SK-N-SH treated with all-trans-retinoic acid at 6 μM for 48 hours (cell line): Measurements from ENCODE around the gene GCC2.

Source experiments
- ATAC-seq: fragments of 200-7000 bp; cut with Tn5 transposase; 3 replicates; pipeline ENCODE4 v1.9.1; 2020; ENCODE audit warnings: mild to moderate bottlenecking, moderate library complexity
- ARNTL ChIP-seq: fragments of 450-650 bp; formaldehyde crosslinking; IDR thresholded peaks from 2 replicates; pipeline ENCODE4 v1.5.0; 2020; ENCODE audit warnings: low read depth, mild to moderate bottlenecking, moderate library complexity, borderline replicate concordance
- BACH2 ChIP-seq: fragments of 250-450 bp; sonication (Bioruptor Pico); IDR thresholded peaks from 2 replicates; pipeline ENCODE4 v1.9.0; 2021; ENCODE audit warnings: mild to moderate bottlenecking, borderline replicate concordance
- CSDC2 ChIP-seq: fragments of 250-450 bp; sonication (Bioruptor Pico); IDR thresholded peaks from 2 replicates; pipeline ENCODE4 v1.5.0; 2020; ENCODE audit warnings: mild to moderate bottlenecking, moderate library complexity
- CSRNP3 ChIP-seq: fragments of 250-450 bp; sonication (Bioruptor Pico); IDR thresholded peaks from 2 replicates; pipeline ENCODE4 v1.5.1; 2021; ENCODE audit warnings: mild to moderate bottlenecking, moderate library complexity
- ESRRG ChIP-seq: fragments of 250-450 bp; sonication (Bioruptor Pico); IDR thresholded peaks from 2 replicates; pipeline ENCODE4 v1.6.1; 2021; ENCODE audit warnings: mild to moderate bottlenecking
- GLIS3 ChIP-seq: fragments of 250-450 bp; sonication (Bioruptor Pico); IDR thresholded peaks from 2 replicates; pipeline ENCODE4 v1.5.0; 2020; ENCODE audit warnings: mild to moderate bottlenecking, moderate library complexity
- ISL1 ChIP-seq: fragments of 250-450 bp; sonication (Bioruptor Pico); IDR thresholded peaks from 2 replicates; pipeline ENCODE4 v2.1.2; 2022; ENCODE audit warnings: mild to moderate bottlenecking, moderate library complexity
- OSR1 ChIP-seq: fragments of 250-450 bp; sonication (Bioruptor Pico); IDR thresholded peaks from 2 replicates; pipeline ENCODE4 v1.8.0; 2022; ENCODE audit warnings: moderate library complexity, mild to moderate bottlenecking, inconsistent platforms
- PPARA ChIP-seq: fragments of 250-450 bp; sonication (Bioruptor Pico); IDR thresholded peaks from 2 replicates; pipeline ENCODE4 v1.5.0; 2020; ENCODE audit warnings: mild to moderate bottlenecking, borderline replicate concordance
- RARB ChIP-seq: fragments of 250-450 bp; sonication (Bioruptor Pico); IDR thresholded peaks from 2 replicates; pipeline ENCODE4 v1.8.0; 2021; ENCODE audit warnings: mild to moderate bottlenecking, moderate library complexity
- SNAI2 ChIP-seq: fragments of 250-450 bp; sonication (Bioruptor Pico); IDR thresholded peaks from 2 replicates; pipeline ENCODE4 v1.5.0; 2020; ENCODE audit warnings: mild to moderate bottlenecking, moderate library complexity
- TCF4 ChIP-seq: fragments of 250-450 bp; sonication (Bioruptor Pico); IDR thresholded peaks from 2 replicates; pipeline ENCODE4 v1.8.0; 2021; ENCODE audit warnings: mild to moderate bottlenecking, moderate library complexity, borderline replicate concordance
- TOX ChIP-seq: fragments of 250-450 bp; sonication (Bioruptor Pico); IDR thresholded peaks from 2 replicates; pipeline ENCODE4 v1.8.0; 2021; ENCODE audit warnings: mild to moderate bottlenecking, moderate library complexity, borderline replicate concordance
- TSHZ2 ChIP-seq: fragments of 250-450 bp; sonication (Bioruptor Pico); IDR thresholded peaks from 2 replicates; pipeline ENCODE4 v1.5.0; 2020; ENCODE audit warnings: mild to moderate bottlenecking, moderate library complexity
- ZC3H10 ChIP-seq: fragments of 250-450 bp; sonication (Bioruptor Pico); IDR thresholded peaks from 2 replicates; pipeline ENCODE4 v1.5.1; 2021; ENCODE audit warnings: mild to moderate bottlenecking, moderate library complexity
- ZFP3 ChIP-seq: fragments of 250-450 bp; sonication (Bioruptor Pico); IDR thresholded peaks from 2 replicates; pipeline ENCODE4 v1.5.0; 2020; ENCODE audit warnings: mild to moderate bottlenecking, moderate library complexity
- ZFP30 ChIP-seq: fragments of 450-650 bp; formaldehyde crosslinking; IDR thresholded peaks from 2 replicates; pipeline ENCODE4 v1.5.0; 2022; ENCODE audit warnings: mild to moderate bottlenecking, moderate library complexity
- ZNF565 ChIP-seq: fragments of 450-650 bp; formaldehyde crosslinking; conservative IDR thresholded peaks from 2 replicates; pipeline ENCODE4 v1.5.0; 2020; ENCODE audit warnings: low read depth, mild to moderate bottlenecking, moderate library complexity
- ZNF70 ChIP-seq: fragments of 450-650 bp; formaldehyde crosslinking; IDR thresholded peaks from 2 replicates; pipeline ENCODE4 v1.5.0; 2020; ENCODE audit warnings: mild to moderate bottlenecking, moderate library complexity
- TF ChIP-seq, protein P1 (sequence below): fragments of 250-450 bp; sonication (Bioruptor Pico); IDR thresholded peaks from 2 replicates; pipeline ENCODE4 v1.8.0; 2021; ENCODE audit warnings: low read depth, mild to moderate bottlenecking, moderate library complexity, borderline replicate concordance
- TF ChIP-seq, protein P2 (sequence below): fragments of 250-450 bp; sonication (Bioruptor Pico); IDR thresholded peaks from 2 replicates; pipeline ENCODE4 v1.5.1; 2020; ENCODE audit warnings: low read depth, mild to moderate bottlenecking, moderate library complexity
- TF ChIP-seq, protein P3 (sequence below): fragments of 250-450 bp; sonication (Bioruptor Pico); IDR thresholded peaks from 2 replicates; pipeline ENCODE4 v1.8.0; 2020; ENCODE audit warnings: mild to moderate bottlenecking, moderate library complexity, borderline replicate concordance

GCC2 gene

GRCh38 chr2:108409768-108410167 is 39.2 kb upstream of the GCC2 start:
- no peak for ATAC-seq
- TF ChIP-seq TSHZ2 (CRISPR knock-in tag) (no peak), ZNF70 (CRISPR knock-in tag) (no peak), TCF4 (CRISPR knock-in tag) (no peak), ARNTL (CRISPR knock-in tag) (no peak)
- TF ChIP-seq, protein P1, sequence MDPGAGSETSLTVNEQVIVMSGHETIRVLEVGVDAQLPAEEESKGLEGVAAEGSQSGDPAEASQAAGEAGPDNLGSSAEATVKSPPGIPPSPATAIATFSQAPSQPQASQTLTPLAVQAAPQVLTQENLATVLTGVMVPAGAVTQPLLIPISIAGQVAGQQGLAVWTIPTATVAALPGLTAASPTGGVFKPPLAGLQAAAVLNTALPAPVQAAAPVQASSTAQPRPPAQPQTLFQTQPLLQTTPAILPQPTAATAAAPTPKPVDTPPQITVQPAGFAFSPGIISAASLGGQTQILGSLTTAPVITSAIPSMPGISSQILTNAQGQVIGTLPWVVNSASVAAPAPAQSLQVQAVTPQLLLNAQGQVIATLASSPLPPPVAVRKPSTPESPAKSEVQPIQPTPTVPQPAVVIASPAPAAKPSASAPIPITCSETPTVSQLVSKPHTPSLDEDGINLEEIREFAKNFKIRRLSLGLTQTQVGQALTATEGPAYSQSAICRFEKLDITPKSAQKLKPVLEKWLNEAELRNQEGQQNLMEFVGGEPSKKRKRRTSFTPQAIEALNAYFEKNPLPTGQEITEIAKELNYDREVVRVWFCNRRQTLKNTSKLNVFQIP (CRISPR knock-in tag) = no peak

- no peak for TF ChIP-seq PPARA
- TF ChIP-seq ARNTL (CRISPR knock-in tag) = no peak
- no peak for TF ChIP-seq SNAI2 (CRISPR knock-in tag)
- TF ChIP-seq RARB (CRISPR knock-in tag) = no peak
- TF ChIP-seq TSHZ2 (CRISPR knock-in tag) = no peak
- no peak for TF ChIP-seq TCF4 (CRISPR knock-in tag)
- TF ChIP-seq ZC3H10 (CRISPR knock-in tag) = no peak
- peak; percentile 77; the same call in 1 of the 2 replicates for TF ChIP-seq GLIS3
- TF ChIP-seq, protein P2, sequence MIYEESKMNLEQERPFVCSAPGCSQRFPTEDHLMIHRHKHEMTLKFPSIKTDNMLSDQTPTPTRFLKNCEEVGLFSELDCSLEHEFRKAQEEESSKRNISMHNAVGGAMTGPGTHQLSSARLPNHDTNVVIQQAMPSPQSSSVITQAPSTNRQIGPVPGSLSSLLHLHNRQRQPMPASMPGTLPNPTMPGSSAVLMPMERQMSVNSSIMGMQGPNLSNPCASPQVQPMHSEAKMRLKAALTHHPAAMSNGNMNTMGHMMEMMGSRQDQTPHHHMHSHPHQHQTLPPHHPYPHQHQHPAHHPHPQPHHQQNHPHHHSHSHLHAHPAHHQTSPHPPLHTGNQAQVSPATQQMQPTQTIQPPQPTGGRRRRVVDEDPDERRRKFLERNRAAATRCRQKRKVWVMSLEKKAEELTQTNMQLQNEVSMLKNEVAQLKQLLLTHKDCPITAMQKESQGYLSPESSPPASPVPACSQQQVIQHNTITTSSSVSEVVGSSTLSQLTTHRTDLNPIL (CRISPR knock-in tag) = peak; percentile 60; the same call in 1 of the 2 replicates
- TF ChIP-seq ISL1 (CRISPR knock-in tag) = peak; percentile 80
- TF ChIP-seq, protein P3, sequence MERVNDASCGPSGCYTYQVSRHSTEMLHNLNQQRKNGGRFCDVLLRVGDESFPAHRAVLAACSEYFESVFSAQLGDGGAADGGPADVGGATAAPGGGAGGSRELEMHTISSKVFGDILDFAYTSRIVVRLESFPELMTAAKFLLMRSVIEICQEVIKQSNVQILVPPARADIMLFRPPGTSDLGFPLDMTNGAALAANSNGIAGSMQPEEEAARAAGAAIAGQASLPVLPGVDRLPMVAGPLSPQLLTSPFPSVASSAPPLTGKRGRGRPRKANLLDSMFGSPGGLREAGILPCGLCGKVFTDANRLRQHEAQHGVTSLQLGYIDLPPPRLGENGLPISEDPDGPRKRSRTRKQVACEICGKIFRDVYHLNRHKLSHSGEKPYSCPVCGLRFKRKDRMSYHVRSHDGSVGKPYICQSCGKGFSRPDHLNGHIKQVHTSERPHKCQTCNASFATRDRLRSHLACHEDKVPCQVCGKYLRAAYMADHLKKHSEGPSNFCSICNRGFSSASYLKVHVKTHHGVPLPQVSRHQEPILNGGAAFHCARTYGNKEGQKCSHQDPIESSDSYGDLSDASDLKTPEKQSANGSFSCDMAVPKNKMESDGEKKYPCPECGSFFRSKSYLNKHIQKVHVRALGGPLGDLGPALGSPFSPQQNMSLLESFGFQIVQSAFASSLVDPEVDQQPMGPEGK (CRISPR knock-in tag) = peak; percentile 57; the same call in 1 of the 2 replicates
- TF ChIP-seq, protein P1 (CRISPR knock-in tag) = no peak
- 0 out of 2 replicates have a peak, but pooled peaks have one; percentile 38 for TF ChIP-seq ZFP3
- no peak for TF ChIP-seq ZFP30 (CRISPR knock-in tag)
- TF ChIP-seq ZNF565 = no peak
- TF ChIP-seq BACH2 (CRISPR knock-in tag) = no peak
- TF ChIP-seq CSDC2 = no peak
- TF ChIP-seq OSR1 (CRISPR knock-in tag) = no peak
- no peak for TF ChIP-seq TOX (CRISPR knock-in tag)
- no peak for TF ChIP-seq ESRRG (CRISPR knock-in tag)
- no peak for TF ChIP-seq CSRNP3 (CRISPR knock-in tag)
- ATAC-seq = peak; percentile 78
Measured at GRCh38 chr2:108412995-108413710, 35.9 kb upstream of the GCC2 start.
